HepG2 (cell line): ENCODE measurements around the gene PIP5K1C. TPM values are rescaled to one million over a fixed set of nuclear protein-coding genes. Genes with fewer than 3 reads are reported as not detected.

Experiments
- EP300 ChIP-seq, 3 experiments: sonication (generic) in 1 of 3; formaldehyde crosslinking in 1 of 3; IDR thresholded peaks; 2 replicates each; pipeline versions ENCODE4 v1.5.1 to v1.6.1; 2011 to 2020; ENCODE audit warnings: low read depth in 2 of 3, low read length in 2 of 3, borderline replicate concordance in 1 of 3, improper control_type of control experiment in 1 of 3, mild to moderate bottlenecking in 1 of 3, missing genetic modification reagents in 1 of 3, moderate library complexity in 1 of 3
- HOXA9 ChIP-seq: sonication (generic); formaldehyde crosslinking; IDR thresholded peaks from 2 replicates; pipeline ENCODE4 v1.8.1; 2022; ENCODE audit warnings: missing genetic modification reagents, mild to moderate bottlenecking, moderate library complexity, borderline replicate concordance
- polyA plus RNA-seq, 8 experiments: library from polyadenylated mRNA; depleted of rRNA in 3 of 8; stranded (reverse) in 7 of 8; unstranded in 1 of 8; fragments of >200 nt; fragmentation: Illumina TruSeq in 4 of 8; extraction: Trizol in 4 of 8; gene quantifications; 2 replicates each; pipeline versions ENCODE4 v1.2.1 to v1.2.3, GENCODE V29; 2011 to 2016; ENCODE audit warnings: low read depth in 4 of 8, missing spikeins in 1 of 8, mixed read lengths in 1 of 8; ENCODE audit not compliant: insufficient read depth in 1 of 8
- total RNA-seq, 5 experiments: library from RNA; depleted of rRNA; stranded (reverse); fragments of >200 nt; fragmentation: Illumina TruSeq; extraction: Trizol; gene quantifications; 2 replicates each; pipeline ENCODE4 v1.2.3, GENCODE V29; 2016; ENCODE audit warnings: low read depth in 1 of 5
- TF ChIP-seq, protein P1 (sequence below), 2 experiments: fragments of 450-650 bp in 1 of 2; sonication (generic) in 1 of 2; formaldehyde crosslinking in 1 of 2; IDR thresholded peaks; 2 replicates each; pipeline versions ENCODE4 v1.6.1 to v1.8.0; 2016 to 2022; ENCODE audit warnings: antibody characterized with exemption in 1 of 2, mild to moderate bottlenecking in 1 of 2, missing genetic modification reagents in 1 of 2

The PIP5K1C gene
- total and polyA plus RNA-seq, 2 of the 13 experiments (the other 11 are each of a cell fraction or from before 2014, with no cell fraction given) = 3.6 to 4.3 TPM

DNA sequence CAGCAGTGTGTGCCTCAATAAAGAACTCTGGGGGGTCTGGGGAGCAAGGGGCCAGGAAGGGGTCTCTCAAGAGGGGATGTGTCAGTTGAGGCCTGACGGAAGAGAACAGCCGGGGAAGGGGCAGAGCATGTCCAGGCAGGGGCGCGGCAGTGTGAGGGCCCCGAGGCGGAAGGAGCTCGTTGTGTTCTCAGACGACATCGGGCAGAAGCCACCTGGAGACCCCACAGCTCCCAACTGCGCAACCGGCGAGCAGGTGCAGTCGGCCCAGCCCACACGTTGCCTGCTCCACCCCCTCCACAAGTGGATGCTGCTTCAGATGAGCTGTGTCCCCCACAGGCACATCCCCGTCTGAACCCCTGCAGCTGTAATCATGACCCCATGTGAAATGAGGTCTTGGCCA lies 78.6 kb downstream of the PIP5K1C start (continued):
- no peak for TF ChIP-seq HOXA9 (CRISPR knock-in tag)
- TF ChIP-seq, protein P1, sequence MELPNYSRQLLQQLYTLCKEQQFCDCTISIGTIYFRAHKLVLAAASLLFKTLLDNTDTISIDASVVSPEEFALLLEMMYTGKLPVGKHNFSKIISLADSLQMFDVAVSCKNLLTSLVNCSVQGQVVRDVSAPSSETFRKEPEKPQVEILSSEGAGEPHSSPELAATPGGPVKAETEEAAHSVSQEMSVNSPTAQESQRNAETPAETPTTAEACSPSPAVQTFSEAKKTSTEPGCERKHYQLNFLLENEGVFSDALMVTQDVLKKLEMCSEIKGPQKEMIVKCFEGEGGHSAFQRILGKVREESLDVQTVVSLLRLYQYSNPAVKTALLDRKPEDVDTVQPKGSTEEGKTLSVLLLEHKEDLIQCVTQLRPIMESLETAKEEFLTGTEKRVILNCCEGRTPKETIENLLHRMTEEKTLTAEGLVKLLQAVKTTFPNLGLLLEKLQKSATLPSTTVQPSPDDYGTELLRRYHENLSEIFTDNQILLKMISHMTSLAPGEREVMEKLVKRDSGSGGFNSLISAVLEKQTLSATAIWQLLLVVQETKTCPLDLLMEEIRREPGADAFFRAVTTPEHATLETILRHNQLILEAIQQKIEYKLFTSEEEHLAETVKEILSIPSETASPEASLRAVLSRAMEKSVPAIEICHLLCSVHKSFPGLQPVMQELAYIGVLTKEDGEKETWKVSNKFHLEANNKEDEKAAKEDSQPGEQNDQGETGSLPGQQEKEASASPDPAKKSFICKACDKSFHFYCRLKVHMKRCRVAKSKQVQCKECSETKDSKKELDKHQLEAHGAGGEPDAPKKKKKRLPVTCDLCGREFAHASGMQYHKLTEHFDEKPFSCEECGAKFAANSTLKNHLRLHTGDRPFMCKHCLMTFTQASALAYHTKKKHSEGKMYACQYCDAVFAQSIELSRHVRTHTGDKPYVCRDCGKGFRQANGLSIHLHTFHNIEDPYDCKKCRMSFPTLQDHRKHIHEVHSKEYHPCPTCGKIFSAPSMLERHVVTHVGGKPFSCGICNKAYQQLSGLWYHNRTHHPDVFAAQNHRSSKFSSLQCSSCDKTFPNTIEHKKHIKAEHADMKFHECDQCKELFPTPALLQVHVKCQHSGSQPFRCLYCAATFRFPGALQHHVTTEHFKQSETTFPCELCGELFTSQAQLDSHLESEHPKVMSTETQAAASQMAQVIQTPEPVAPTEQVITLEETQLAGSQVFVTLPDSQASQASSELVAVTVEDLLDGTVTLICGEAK (IDR thresholded peaks at IDR 0.05) = no peak
- TF ChIP-seq, protein P1 (CRISPR knock-in tag; IDR thresholded peaks at IDR 0.05) = no peak
- TF ChIP-seq EP300 (IDR thresholded peaks at IDR 0.05; ENCODE audit: low read depth in 2 of 2, low read length in 2 of 2) = no peak
- TF ChIP-seq EP300 (CRISPR knock-in tag; IDR thresholded peaks at IDR 0.05; ENCODE audit: borderline replicate concordance) = no peak
